ENCODE measurements around the gene C2CD5.
"Not testable (repeated sequence)": the region's sequence is repeated elsewhere in the genome, so short reads cannot be mapped to it uniquely, and the experiment has no call there.

The C2CD5 gene

GRCh38 chr12:22494319-22494718 is 50.0 kb downstream of the C2CD5 start:
- no peak overlapping the region for H3K9ac ChIP-seq (ENCODE audit: low read length)
- H3K23ac ChIP-seq (ENCODE audit: low read length in 2 of 2): no peak overlapping the region
- H3K9me3 ChIP-seq (ENCODE audit: control insufficient read depth, low read length): no peaks in the 10 kb centered on the region
- H3K4me2 ChIP-seq (ENCODE audit: low read length, poor library complexity, severe bottlenecking): no peak overlapping the region
- no peak for DNase-seq
- no CpG with 5 or more reads among the region's 1 CpG for WGBS
- H2BK12ac ChIP-seq (ENCODE audit: low read length in 2 of 2): no peak overlapping the region
- no peaks in the 10 kb centered on the region for H3K4me1 ChIP-seq (ENCODE audit: control insufficient read depth, insufficient read depth, low read depth, low read length)
- no peak overlapping the region for H4K8ac ChIP-seq (ENCODE audit: low read length)
- no peak overlapping the region for H3K27ac ChIP-seq (ENCODE audit: low read length, poor library complexity, severe bottlenecking)
- H3K14ac ChIP-seq (ENCODE audit: low read length in 2 of 2): no peak overlapping the region
- no peak overlapping the region for H2BK120ac ChIP-seq (ENCODE audit: low read depth, low read length)
- no peak overlapping the region for H2AK5ac ChIP-seq (ENCODE audit: low read length, severe bottlenecking)
- H2BK15ac ChIP-seq (ENCODE audit: low read depth, poor library complexity, severe bottlenecking): no peak overlapping the region
- H3K18ac ChIP-seq (ENCODE audit: low read depth in 1 of 2, low read length in 2 of 2): no peak overlapping the region
- H3K4ac ChIP-seq (ENCODE audit: low read depth in 1 of 2, low read length in 2 of 2): no peak overlapping the region
- H3K36me3 ChIP-seq (ENCODE audit: control insufficient read depth in 1 of 2, insufficient read depth in 2 of 2, low read depth in 1 of 2, low read length in 2 of 2): peaks cover 0 to 38% of the 10 kb centered on the region in 2 experiments
- no peak overlapping the region for H2AFZ ChIP-seq (ENCODE audit: low read depth, low read length)
- H3K4me3 ChIP-seq (ENCODE audit: insufficient read depth in 1 of 2, low read depth in 1 of 2, low read length in 2 of 2): no peak overlapping the region
- H3K27me3 ChIP-seq (ENCODE audit: control insufficient read depth in 1 of 2, insufficient read depth in 1 of 2, low read length in 2 of 2): no peaks in the 10 kb centered on the region
- no peak overlapping the region for H4K91ac ChIP-seq (ENCODE audit: low read length)
- no peaks in the 10 kb centered on the region for H3K79me1 ChIP-seq (replicated peaks; ENCODE audit: low read length, poor library complexity, severe bottlenecking)
- no peak overlapping the region for H2BK5ac ChIP-seq (ENCODE audit: low read depth, low read length, poor library complexity, severe bottlenecking)

DNA sequence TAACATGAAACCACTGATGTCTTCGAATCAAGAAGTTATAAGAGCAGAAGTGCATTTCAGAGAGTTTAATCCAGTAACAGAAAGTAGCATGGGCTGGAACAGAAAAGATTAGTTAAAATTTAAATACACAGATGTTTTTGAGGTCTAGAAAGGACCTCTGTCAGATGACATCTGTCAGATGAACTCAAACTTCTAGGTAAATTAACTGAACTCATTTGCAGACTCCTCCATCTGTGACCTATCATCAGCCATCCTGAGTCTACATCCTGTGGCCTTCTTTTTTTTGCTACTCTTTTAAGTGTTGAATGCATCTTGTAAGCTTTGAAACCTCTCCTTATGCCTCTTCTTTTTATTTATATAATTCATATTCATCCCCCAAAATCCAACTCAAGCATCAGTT is 53.3 kb downstream of the C2CD5 start:
- Histone ChIP-seq H3K18ac (ENCODE audit: low read depth in 1 of 2, low read length in 2 of 2) (no peak overlapping the region), H3K27me3 (ENCODE audit: control insufficient read depth in 1 of 2, insufficient read depth in 1 of 2, low read length in 2 of 2) (no peaks in the 10 kb centered on the region), H2AFZ (ENCODE audit: low read depth, low read length) (no peak overlapping the region), H3K23ac (ENCODE audit: low read length in 2 of 2) (no peak overlapping the region), H3K36me3 (ENCODE audit: control insufficient read depth in 1 of 2, insufficient read depth in 2 of 2, low read depth in 1 of 2, low read length in 2 of 2) (peaks cover 0 to 46% of the 10 kb centered on the region in 2 experiments), H3K4me2 (ENCODE audit: low read length, poor library complexity, severe bottlenecking) (no peak overlapping the region), H3K9ac (ENCODE audit: low read length) (no peak overlapping the region), H2BK5ac (ENCODE audit: low read depth, low read length, poor library complexity, severe bottlenecking) (no peak overlapping the region), H2BK12ac (ENCODE audit: low read length in 2 of 2) (no peak overlapping the region), H3K9me3 (ENCODE audit: control insufficient read depth, low read length) (no peaks in the 10 kb centered on the region), H3K4ac (ENCODE audit: low read depth in 1 of 2, low read length in 2 of 2) (no peak overlapping the region), H3K4me1 (ENCODE audit: control insufficient read depth, insufficient read depth, low read depth, low read length) (no peaks in the 10 kb centered on the region), H3K79me1 (replicated peaks; ENCODE audit: low read length, poor library complexity, severe bottlenecking) (no peaks in the 10 kb centered on the region), H3K14ac (ENCODE audit: low read length in 2 of 2) (no peak overlapping the region), H2BK15ac (ENCODE audit: low read depth, poor library complexity, severe bottlenecking) (no peak overlapping the region), H3K4me3 (ENCODE audit: insufficient read depth in 1 of 2, low read depth in 1 of 2, low read length in 2 of 2) (no peak overlapping the region), H3K27ac (ENCODE audit: low read length, poor library complexity, severe bottlenecking) (no peak overlapping the region), H4K91ac (ENCODE audit: low read length) (no peak overlapping the region), H4K8ac (ENCODE audit: low read length) (no peak overlapping the region), H2BK120ac (ENCODE audit: low read depth, low read length) (no peak overlapping the region), H2AK5ac (ENCODE audit: low read length, severe bottlenecking) (no peak overlapping the region)
- DNase-seq: no peak
- 96% methylated on average over 1 of the region's 1 CpG for WGBS

GRCh38 chr12:22488478-22488877 is 55.9 kb downstream of the C2CD5 start:
- Histone ChIP-seq H3K23ac (ENCODE audit: low read length in 2 of 2) (no peak overlapping the region), H3K27me3 (ENCODE audit: control insufficient read depth in 1 of 2, insufficient read depth in 1 of 2, low read length in 2 of 2) (no peaks in the 10 kb centered on the region), H3K4me2 (ENCODE audit: low read length, poor library complexity, severe bottlenecking) (no peak overlapping the region), H2AK5ac (ENCODE audit: low read length, severe bottlenecking) (no peak overlapping the region), H4K91ac (ENCODE audit: low read length) (no peak overlapping the region), H3K18ac (ENCODE audit: low read depth in 1 of 2, low read length in 2 of 2) (no peak overlapping the region), H2BK5ac (ENCODE audit: low read depth, low read length, poor library complexity, severe bottlenecking) (no peak overlapping the region), H2BK15ac (ENCODE audit: low read depth, poor library complexity, severe bottlenecking) (no peak overlapping the region), H3K14ac (ENCODE audit: low read length in 2 of 2) (no peak overlapping the region), H3K9ac (ENCODE audit: low read length) (no peak overlapping the region), H3K4me3 (ENCODE audit: insufficient read depth in 1 of 2, low read depth in 1 of 2, low read length in 2 of 2) (no peak overlapping the region), H4K8ac (ENCODE audit: low read length) (no peak overlapping the region), H2BK120ac (ENCODE audit: low read depth, low read length) (no peak overlapping the region), H3K27ac (ENCODE audit: low read length, poor library complexity, severe bottlenecking) (no peak overlapping the region), H3K79me1 (replicated peaks; ENCODE audit: low read length, poor library complexity, severe bottlenecking) (no peaks in the 10 kb centered on the region), H2AFZ (ENCODE audit: low read depth, low read length) (no peak overlapping the region), H3K4ac (ENCODE audit: low read depth in 1 of 2, low read length in 2 of 2) (no peak overlapping the region), H3K36me3 (ENCODE audit: control insufficient read depth in 1 of 2, insufficient read depth in 2 of 2, low read depth in 1 of 2, low read length in 2 of 2) (peaks cover 0 to 60% of the 10 kb centered on the region in 2 experiments), H2BK12ac (ENCODE audit: low read length in 2 of 2) (no peak overlapping the region), H3K4me1 (ENCODE audit: control insufficient read depth, insufficient read depth, low read depth, low read length) (no peaks in the 10 kb centered on the region), H3K9me3 (ENCODE audit: control insufficient read depth, low read length) (no peaks in the 10 kb centered on the region)
- WGBS: 100% methylated on average over 2 of the region's 3 CpGs
- no peak for DNase-seq

GRCh38 chr12:22487683-22488082 is 56.7 kb downstream of the C2CD5 start:
- not testable (repeated sequence) for H2BK120ac ChIP-seq (ENCODE audit: low read depth, low read length); H2AFZ ChIP-seq (ENCODE audit: low read depth, low read length); H3K18ac ChIP-seq (ENCODE audit: low read depth in 1 of 2, low read length in 2 of 2); H3K4me1 ChIP-seq (ENCODE audit: control insufficient read depth, insufficient read depth, low read depth, low read length); H4K91ac ChIP-seq (ENCODE audit: low read length); H2BK5ac ChIP-seq (ENCODE audit: low read depth, low read length, poor library complexity, severe bottlenecking); H2BK15ac ChIP-seq (ENCODE audit: low read depth, poor library complexity, severe bottlenecking); DNase-seq; H4K8ac ChIP-seq (ENCODE audit: low read length); H2BK12ac ChIP-seq (ENCODE audit: low read length in 2 of 2); H3K23ac ChIP-seq (ENCODE audit: low read length in 2 of 2); H3K4ac ChIP-seq (ENCODE audit: low read depth in 1 of 2, low read length in 2 of 2); H3K27ac ChIP-seq (ENCODE audit: low read length, poor library complexity, severe bottlenecking); H3K4me3 ChIP-seq (ENCODE audit: insufficient read depth in 1 of 2, low read depth in 1 of 2, low read length in 2 of 2); H3K27me3 ChIP-seq (ENCODE audit: control insufficient read depth in 1 of 2, insufficient read depth in 1 of 2, low read length in 2 of 2); H2AK5ac ChIP-seq (ENCODE audit: low read length, severe bottlenecking); H3K79me1 ChIP-seq (replicated peaks; ENCODE audit: low read length, poor library complexity, severe bottlenecking); H3K14ac ChIP-seq (ENCODE audit: low read length in 2 of 2); H3K4me2 ChIP-seq (ENCODE audit: low read length, poor library complexity, severe bottlenecking); H3K9me3 ChIP-seq (ENCODE audit: control insufficient read depth, low read length); H3K9ac ChIP-seq (ENCODE audit: low read length)
- WGBS: no CpG with 5 or more reads among the region's 3 CpGs
- H3K36me3 ChIP-seq (ENCODE audit: control insufficient read depth in 1 of 2, insufficient read depth in 2 of 2, low read depth in 1 of 2, low read length in 2 of 2): peaks cover 0 to 58% of the 10 kb centered on the region in 2 experiments

Data from mesenchymal stem cell (in vitro differentiated cells and primary cell).